ENCODE data around the gene PSMB7.

PSMB7 gene

GRCh38 chr9:124326378-124326777 lies 88.9 kb downstream of the PSMB7 start:
- Histone ChIP-seq H3K9ac (ENCODE audit: low read length) (no peak overlapping the region), H3K79me2 (ENCODE audit: insufficient read depth, low read length) (no peaks in the 10 kb centered on the region), H3K9me2 (ENCODE audit: low read depth, low read length) (no peaks in the 10 kb centered on the region), H3K9me3 (ENCODE audit: low read length) (no peaks in the 10 kb centered on the region), H3K4me1 (ENCODE audit: insufficient read depth, low read length, severe bottlenecking) (no peaks in the 10 kb centered on the region), H3K27ac (ENCODE audit: low read depth, low read length, poor library complexity, severe bottlenecking) (no peak overlapping the region), H4K20me1 (ENCODE audit: insufficient read depth, low read length) (no peaks in the 10 kb centered on the region), H3K27me3 (ENCODE audit: insufficient read depth, low read length) (peaks cover 3% of the 10 kb centered on the region), H2AFZ (ENCODE audit: low read length) (no peak overlapping the region), H3K36me3 (ENCODE audit: insufficient read depth, low read length) (no peaks in the 10 kb centered on the region), H3K4me2 (ENCODE audit: low read length) (no peak overlapping the region), H3K4me3 (ENCODE audit: low read depth, low read length, poor library complexity, severe bottlenecking) (no peak overlapping the region), H3F3A (ENCODE audit: insufficient read depth, low read length) (no peaks in the 10 kb centered on the region)
- TF ChIP-seq EZH2 (IDR thresholded peaks at IDR 0.05; ENCODE audit: borderline replicate concordance, low read length): no peak
- no peak for TF ChIP-seq CTCF (IDR thresholded peaks at IDR 0.05; ENCODE audit: low read length)

- Histone ChIP-seq H3K27ac (ENCODE audit: low read depth, low read length, poor library complexity, severe bottlenecking) (no peak overlapping the region), H3K4me1 (ENCODE audit: insufficient read depth, low read length, severe bottlenecking) (no peaks in the 10 kb centered on the region), H3K27me3 (ENCODE audit: insufficient read depth, low read length) (peaks cover 3% of the 10 kb centered on the region), H3K9me3 (ENCODE audit: low read length) (no peaks in the 10 kb centered on the region), H3F3A (ENCODE audit: insufficient read depth, low read length) (no peaks in the 10 kb centered on the region), H3K9me2 (ENCODE audit: low read depth, low read length) (no peaks in the 10 kb centered on the region), H3K4me3 (ENCODE audit: low read depth, low read length, poor library complexity, severe bottlenecking) (no peak overlapping the region), H3K9ac (ENCODE audit: low read length) (no peak overlapping the region), H3K4me2 (ENCODE audit: low read length) (no peak overlapping the region), H4K20me1 (ENCODE audit: insufficient read depth, low read length) (no peaks in the 10 kb centered on the region), H3K79me2 (ENCODE audit: insufficient read depth, low read length) (no peaks in the 10 kb centered on the region), H2AFZ (ENCODE audit: low read length) (no peak overlapping the region), H3K36me3 (ENCODE audit: insufficient read depth, low read length) (no peaks in the 10 kb centered on the region)
- TF ChIP-seq CTCF (IDR thresholded peaks at IDR 0.05; ENCODE audit: low read length): no peak
- TF ChIP-seq EZH2 (IDR thresholded peaks at IDR 0.05; ENCODE audit: borderline replicate concordance, low read length): no peak
Observed at GRCh38 chr9:124325816-124326215, 89.4 kb downstream of the PSMB7 start.

- Histone ChIP-seq H3K4me3 (ENCODE audit: low read depth, low read length, poor library complexity, severe bottlenecking) (no peak overlapping the region), H3K4me1 (ENCODE audit: insufficient read depth, low read length, severe bottlenecking) (no peaks in the 10 kb centered on the region), H3K9me3 (ENCODE audit: low read length) (no peaks in the 10 kb centered on the region), H3K27me3 (ENCODE audit: insufficient read depth, low read length) (peaks cover 3% of the 10 kb centered on the region; the same call in 1 of the 2 replicates), H3F3A (ENCODE audit: insufficient read depth, low read length) (no peaks in the 10 kb centered on the region), H3K36me3 (ENCODE audit: insufficient read depth, low read length) (no peaks in the 10 kb centered on the region), H4K20me1 (ENCODE audit: insufficient read depth, low read length) (no peaks in the 10 kb centered on the region), H3K9ac (ENCODE audit: low read length) (no peak overlapping the region), H3K79me2 (ENCODE audit: insufficient read depth, low read length) (no peaks in the 10 kb centered on the region), H3K4me2 (ENCODE audit: low read length) (no peak overlapping the region), H3K9me2 (ENCODE audit: low read depth, low read length) (no peaks in the 10 kb centered on the region), H3K27ac (ENCODE audit: low read depth, low read length, poor library complexity, severe bottlenecking) (no peak overlapping the region), H2AFZ (ENCODE audit: low read length) (no peak overlapping the region)
- TF ChIP-seq EZH2 (IDR thresholded peaks at IDR 0.05; ENCODE audit: borderline replicate concordance, low read length) (no peak), CTCF (IDR thresholded peaks at IDR 0.05; ENCODE audit: low read length) (no peak)
Observed at GRCh38 chr9:124323904-124324303, 91.3 kb downstream of the PSMB7 start.

Measured in OCI-LY1 (cell line).